CD14-positive monocyte (primary cell): ENCODE data around the gene PTGR1. TPM values are rescaled to one million over a fixed set of nuclear protein-coding genes. Genes with fewer than 3 reads are reported as not detected.

ENCODE experiments used
- DNase-seq, 3 donors: peaks; one replicate each; pipeline ENCODE4 v3.0.0-alpha.2; 2011 to 2022
- H2AFZ ChIP-seq: 2 replicates; pipeline ENCODE4 v1.6.0; 2012; ENCODE audit warnings: mild to moderate bottlenecking, low read depth, low read length, inconsistent platforms; ENCODE audit not compliant: insufficient read depth, poor library complexity, severe bottlenecking
- H3K27ac ChIP-seq, 2 donors: 1 replicate in 1 of 2; 2 replicates in 1 of 2; pipeline ENCODE4 v1.5.1; 2012 to 2013; ENCODE audit warnings: low read length in 2 of 2, control low read depth in 1 of 2, inconsistent platforms in 1 of 2, low read depth in 1 of 2, mild to moderate bottlenecking in 1 of 2
- H3K27me3 ChIP-seq, 2 donors: one replicate each; pipeline versions ENCODE4 v1.6.0 to v1.6.1; 2011 to 2013; ENCODE audit warnings: low read length in 2 of 2; ENCODE audit not compliant: control insufficient read depth in 2 of 2, insufficient read depth in 2 of 2
- H3K36me3 ChIP-seq, 2 donors: replicated peaks in 1 of 2; 1 replicate in 1 of 2; 2 replicates in 1 of 2; pipeline versions ENCODE4 v1.5.1 to v1.6.1; 2012 to 2013; ENCODE audit warnings: low read length in 2 of 2, control low read depth in 1 of 2, inconsistent platforms in 1 of 2, mild to moderate bottlenecking in 1 of 2; ENCODE audit not compliant: insufficient read depth in 2 of 2, control insufficient read depth in 1 of 2
- H3K4me1 ChIP-seq, 2 donors: 1 replicate in 1 of 2; 2 replicates in 1 of 2; pipeline versions ENCODE4 v1.5.1 to v1.6.1; 2012 to 2013; ENCODE audit warnings: low read length in 2 of 2, control low read depth in 1 of 2, inconsistent platforms in 1 of 2, mild to moderate bottlenecking in 1 of 2, moderate library complexity in 1 of 2; ENCODE audit not compliant: insufficient read depth in 2 of 2, control insufficient read depth in 1 of 2
- H3K4me2 ChIP-seq: replicated peaks from 2 replicates; pipeline ENCODE3; 2012; ENCODE audit warnings: low read length, moderate library complexity, mild to moderate bottlenecking; ENCODE audit not compliant: poor library complexity, severe bottlenecking; ENCODE audit errors: extremely low read depth
- H3K4me3 ChIP-seq, 3 experiments: fragments of 200-600 bp in 1 of 3; sonication (generic) in 1 of 3; replicated peaks in 1 of 3; 1 replicate in 2 of 3; 2 replicates in 1 of 3; pipeline ENCODE4 v1.5.1; 2011 to 2013; ENCODE audit warnings: low read length in 3 of 3, mild to moderate bottlenecking in 3 of 3, control low read depth in 2 of 3, low read depth in 2 of 3, inconsistent platforms in 1 of 3, moderate library complexity in 1 of 3
- H3K79me2 ChIP-seq: 2 replicates; pipeline ENCODE4 v1.6.0; 2012; ENCODE audit warnings: mild to moderate bottlenecking, control low read depth, inconsistent platforms, low read length, moderate library complexity; ENCODE audit not compliant: insufficient read depth
- H3K9ac ChIP-seq: 2 replicates; pipeline ENCODE4 v1.6.0; 2017; ENCODE audit warnings: low read length, mild to moderate bottlenecking; ENCODE audit not compliant: insufficient read depth, poor library complexity, severe bottlenecking
- H3K9me3 ChIP-seq, 2 donors: replicated peaks in 1 of 2; 1 replicate in 1 of 2; 2 replicates in 1 of 2; pipeline versions ENCODE4 v1.5.1 to v1.6.1; 2012 to 2013; ENCODE audit warnings: low read length in 2 of 2, control low read depth in 1 of 2; ENCODE audit not compliant: control insufficient read depth in 1 of 2, insufficient read depth in 1 of 2
- H4K20me1 ChIP-seq: 2 replicates; pipeline ENCODE4 v1.6.0; 2012; ENCODE audit warnings: mild to moderate bottlenecking, low read length, control low read depth, moderate library complexity; ENCODE audit not compliant: insufficient read depth
- H3K27ac Mint-ChIP-seq, 7 donors: one replicate each; pipeline ENCODE4 v1.8.0; 2020; ENCODE audit warnings: mild to moderate bottlenecking in 7 of 7, mixed read lengths in 7 of 7, moderate library complexity in 6 of 7, inconsistent platforms in 2 of 7
- H3K27me3 Mint-ChIP-seq, 3 donors: one replicate each; pipeline ENCODE4 v1.8.0; 2021 to 2022; ENCODE audit warnings: low read depth in 3 of 3, mild to moderate bottlenecking in 3 of 3, mixed read lengths in 3 of 3, moderate library complexity in 3 of 3, inconsistent platforms in 1 of 3
- H3K36me3 Mint-ChIP-seq, 2 donors: one replicate each; pipeline ENCODE4 v1.8.0; 2020; ENCODE audit warnings: mixed read lengths in 2 of 2, inconsistent platforms in 1 of 2, mild to moderate bottlenecking in 1 of 2
- H3K4me1 Mint-ChIP-seq: one replicate; pipeline ENCODE4 v1.8.0; 2020; ENCODE audit warnings: mild to moderate bottlenecking, mixed read lengths
- H3K4me3 Mint-ChIP-seq, 2 donors: one replicate each; pipeline ENCODE4 v1.8.0; 2020; ENCODE audit warnings: mild to moderate bottlenecking in 2 of 2, mixed read lengths in 2 of 2, moderate library complexity in 1 of 2
- H3K9me3 Mint-ChIP-seq, 7 donors: one replicate each; pipeline ENCODE4 v1.8.0; 2020 to 2022; ENCODE audit warnings: mixed read lengths in 7 of 7, mild to moderate bottlenecking in 6 of 7, moderate library complexity in 6 of 7, inconsistent platforms in 2 of 7
- WGBS: methylation state at CpG from one replicate; pipeline ENCODE4 v1.1.5; 2013; ENCODE audit warnings: missing lambda C conversion rate; ENCODE audit not compliant: insufficient coverage; 5-methylcytosine and 5-hydroxymethylcytosine counted together
- intact Hi-C, 2 donors: fragments of 100-400 bp; cut with micrococcal nuclease; formaldehyde crosslinking; loops; one replicate each; pipeline versions ENCODE4 v1.15.0 to v1.15.1; 2023
- polyA plus RNA-seq, 3 donors: library from polyadenylated mRNA; depleted of rRNA in 1 of 3; unstranded in 2 of 3; stranded (reverse) in 1 of 3; fragments of 300-500 nt in 2 of 3; fragments of >200 nt in 1 of 3; fragmentation: Illumina TruSeq in 2 of 3; gene quantifications; 1 replicate in 2 of 3; 2 replicates in 1 of 3; pipeline ENCODE4 v1.2.3, GENCODE V29; 2012 to 2021
- TF ChIP-seq, protein P1 (sequence below): fragments of 200-600 bp; IDR thresholded peaks from one replicate; pipeline ENCODE4 v1.8.0; 2022; ENCODE audit warnings: antibody characterized with exemption, mild to moderate bottlenecking

The PTGR1 gene
- polyA plus RNA-seq, 3 donors, result 0.41 to 1.1 (median 0.68) TPM

DNA sequence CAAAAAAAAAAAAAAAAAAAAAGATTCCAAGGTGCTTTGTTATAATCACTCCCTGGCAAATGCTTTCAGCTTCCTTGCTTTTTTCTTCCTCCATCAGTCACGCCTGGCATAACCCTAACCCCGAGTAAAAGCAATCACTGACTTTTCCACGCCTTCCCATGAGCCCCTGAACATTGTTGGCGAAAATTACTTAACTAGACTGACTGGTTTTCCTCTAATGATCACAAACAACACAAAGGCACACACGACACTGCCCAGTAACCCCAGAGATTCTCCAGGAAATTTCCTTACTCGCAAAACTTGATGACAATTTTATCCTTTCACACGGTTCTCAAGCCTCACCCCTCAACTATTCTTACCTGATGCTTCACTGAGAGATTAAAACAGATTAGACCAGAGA lies 11.4 kb upstream of the PTGR1 start:
- no peak overlapping the region for H2AFZ ChIP-seq
- intact Hi-C loops, result no loop called here
- H3K27me3 ChIP-seq, result no peaks in the 10 kb centered on the region
- Mint-ChIP-seq H3K4me1 (no peaks in the 10 kb centered on the region), H3K9me3 (no peaks in the 10 kb centered on the region), H3K4me3 (no peak overlapping the region), H3K27me3 (peaks cover 9 to 41% (median 14%) of the 10 kb centered on the region in 3 donors), H3K27ac (no peak overlapping the region), H3K36me3 (no peaks in the 10 kb centered on the region)
- no peaks in the 10 kb centered on the region for H3K79me2 ChIP-seq
- no peak overlapping the region for H3K27ac ChIP-seq
- no peak overlapping the region for H3K4me3 ChIP-seq
- TF ChIP-seq, protein P1, sequence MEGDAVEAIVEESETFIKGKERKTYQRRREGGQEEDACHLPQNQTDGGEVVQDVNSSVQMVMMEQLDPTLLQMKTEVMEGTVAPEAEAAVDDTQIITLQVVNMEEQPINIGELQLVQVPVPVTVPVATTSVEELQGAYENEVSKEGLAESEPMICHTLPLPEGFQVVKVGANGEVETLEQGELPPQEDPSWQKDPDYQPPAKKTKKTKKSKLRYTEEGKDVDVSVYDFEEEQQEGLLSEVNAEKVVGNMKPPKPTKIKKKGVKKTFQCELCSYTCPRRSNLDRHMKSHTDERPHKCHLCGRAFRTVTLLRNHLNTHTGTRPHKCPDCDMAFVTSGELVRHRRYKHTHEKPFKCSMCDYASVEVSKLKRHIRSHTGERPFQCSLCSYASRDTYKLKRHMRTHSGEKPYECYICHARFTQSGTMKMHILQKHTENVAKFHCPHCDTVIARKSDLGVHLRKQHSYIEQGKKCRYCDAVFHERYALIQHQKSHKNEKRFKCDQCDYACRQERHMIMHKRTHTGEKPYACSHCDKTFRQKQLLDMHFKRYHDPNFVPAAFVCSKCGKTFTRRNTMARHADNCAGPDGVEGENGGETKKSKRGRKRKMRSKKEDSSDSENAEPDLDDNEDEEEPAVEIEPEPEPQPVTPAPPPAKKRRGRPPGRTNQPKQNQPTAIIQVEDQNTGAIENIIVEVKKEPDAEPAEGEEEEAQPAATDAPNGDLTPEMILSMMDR, result no peak
- H3K9me3 ChIP-seq, result no peaks in the 10 kb centered on the region
- H3K9ac ChIP-seq, result no peak overlapping the region
- DNase-seq, result no peak
- no peak overlapping the region for H3K4me2 ChIP-seq
- H3K36me3 ChIP-seq, result no peaks in the 10 kb centered on the region
- WGBS, result 86% methylated on average over 7 of the region's 7 CpGs
- H4K20me1 ChIP-seq, result no peaks in the 10 kb centered on the region
- no peaks in the 10 kb centered on the region for H3K4me1 ChIP-seq

DNA sequence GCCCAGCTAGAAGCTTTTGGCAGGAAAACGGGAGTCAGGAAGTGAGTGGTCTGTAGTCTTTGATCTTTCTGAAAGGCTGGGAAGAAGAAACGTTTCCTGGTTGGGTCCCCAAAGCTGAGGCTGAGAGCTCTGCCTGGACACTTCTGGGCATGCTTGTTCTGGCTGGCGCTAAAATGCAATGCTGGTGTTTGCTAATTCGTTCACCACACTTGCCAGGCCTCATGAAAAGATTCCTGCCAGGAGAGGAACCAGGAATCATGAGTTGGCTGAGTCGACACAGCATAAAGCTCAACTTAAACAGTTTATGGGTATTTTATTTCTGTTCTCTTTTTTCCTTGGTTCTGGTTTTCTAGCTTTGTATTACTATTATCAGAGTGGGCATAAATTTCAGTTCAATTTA lies 10.7 kb upstream of the PTGR1 start:
- TF ChIP-seq, protein P1, result no peak
- Histone ChIP-seq H3K4me3 (no peak overlapping the region), H3K4me1 (no peaks in the 10 kb centered on the region), H2AFZ (no peak overlapping the region), H3K36me3 (no peaks in the 10 kb centered on the region), H3K4me2 (no peak overlapping the region), H3K9ac (no peak overlapping the region), H3K79me2 (no peaks in the 10 kb centered on the region), H3K27ac (no peak overlapping the region), H3K27me3 (no peaks in the 10 kb centered on the region), H4K20me1 (no peaks in the 10 kb centered on the region), H3K9me3 (no peaks in the 10 kb centered on the region)
- no peak for DNase-seq
- H3K36me3 Mint-ChIP-seq, result no peaks in the 10 kb centered on the region
- no peaks in the 10 kb centered on the region for H3K4me1 Mint-ChIP-seq
- H3K27ac Mint-ChIP-seq, result no peak overlapping the region
- intact Hi-C loops, result no loop called here
- WGBS, result 76% methylated on average over 4 of the region's 5 CpGs
- H3K4me3 Mint-ChIP-seq, result no peak overlapping the region
- H3K9me3 Mint-ChIP-seq, result no peaks in the 10 kb centered on the region
- H3K27me3 Mint-ChIP-seq, result peaks cover 9 to 45% (median 12%) of the 10 kb centered on the region in 3 donors
